Skeletal muscle cell (primary cell): ENCODE results near the gene KRT33A.

ENCODE experiments used
- DNase-seq: peaks from one replicate; pipeline ENCODE4 v3.0.0-alpha.2; 2010; ENCODE audit warnings: low read depth
- H3K4me3 ChIP-seq: 2 replicates; pipeline ENCODE4 v1.5.1; 2011; ENCODE audit warnings: low read depth, mild to moderate bottlenecking, control low read depth, low read length, moderate library complexity

KRT33A gene

DNA sequence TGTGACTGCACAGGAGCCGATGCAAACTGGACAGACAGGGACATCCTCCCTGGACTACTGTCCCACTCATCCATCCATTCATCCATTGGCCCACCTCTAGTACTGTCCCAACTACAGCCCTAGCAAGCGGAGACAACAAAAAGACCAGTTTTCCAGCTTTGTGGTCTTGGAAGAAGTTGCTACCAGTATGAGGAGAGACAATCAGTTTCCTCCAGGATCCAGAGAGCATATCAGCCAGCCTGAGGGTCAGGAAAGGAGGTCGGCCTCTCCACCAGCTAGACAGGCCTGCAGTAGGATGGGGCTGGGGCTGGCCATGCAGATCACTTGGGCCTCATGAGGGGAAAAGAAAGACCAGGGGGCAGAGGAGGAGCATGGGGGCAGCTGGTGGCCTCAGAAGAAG lies 16.8 kb downstream of the KRT33A start:
- no peak for DNase-seq
- no peak overlapping the region for H3K4me3 ChIP-seq

DNA sequence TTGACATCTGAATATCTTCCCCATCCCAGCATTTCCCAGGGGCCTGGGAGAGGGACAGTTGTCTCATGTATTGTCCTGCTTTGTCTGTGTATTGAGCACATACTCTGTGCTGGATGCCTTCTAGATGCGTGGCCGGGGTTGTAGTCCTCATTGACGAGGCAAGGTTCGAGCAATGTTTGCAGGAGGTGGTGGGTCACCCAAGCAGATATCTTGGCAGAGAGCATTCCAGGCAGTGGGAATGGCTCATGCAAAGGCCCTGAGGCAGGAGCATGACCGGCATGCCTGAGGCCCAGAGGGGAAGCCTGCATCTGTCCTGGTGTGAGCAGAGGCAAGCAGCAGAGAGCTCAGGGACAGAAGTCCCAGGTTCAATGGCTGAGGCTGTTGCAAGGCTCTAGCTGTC lies 17.5 kb downstream of the KRT33A start:
- H3K4me3 ChIP-seq: no peak overlapping the region
- DNase-seq: no peak

DNA sequence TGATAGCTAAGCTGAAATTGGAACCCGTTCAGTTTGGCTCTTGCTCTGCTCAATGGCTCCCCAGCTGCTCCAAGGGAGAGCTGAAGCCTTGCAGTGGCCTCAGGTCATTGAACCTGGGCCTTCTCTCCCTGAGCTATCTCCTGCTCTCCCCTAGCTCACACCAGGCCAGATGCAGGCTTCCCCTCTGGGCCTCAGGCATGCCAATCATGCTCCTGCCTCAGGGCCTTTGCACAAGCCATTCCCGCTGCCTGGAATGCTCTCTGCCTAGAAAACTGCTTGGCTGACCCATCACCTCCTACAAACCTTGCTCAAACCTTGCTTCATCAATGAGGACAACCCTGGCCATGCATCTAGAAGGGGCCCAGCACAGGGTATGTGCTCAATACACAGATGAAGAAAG lies 18.4 kb downstream of the KRT33A start:
- no peak overlapping the region for H3K4me3 ChIP-seq
- no peak for DNase-seq

DNA sequence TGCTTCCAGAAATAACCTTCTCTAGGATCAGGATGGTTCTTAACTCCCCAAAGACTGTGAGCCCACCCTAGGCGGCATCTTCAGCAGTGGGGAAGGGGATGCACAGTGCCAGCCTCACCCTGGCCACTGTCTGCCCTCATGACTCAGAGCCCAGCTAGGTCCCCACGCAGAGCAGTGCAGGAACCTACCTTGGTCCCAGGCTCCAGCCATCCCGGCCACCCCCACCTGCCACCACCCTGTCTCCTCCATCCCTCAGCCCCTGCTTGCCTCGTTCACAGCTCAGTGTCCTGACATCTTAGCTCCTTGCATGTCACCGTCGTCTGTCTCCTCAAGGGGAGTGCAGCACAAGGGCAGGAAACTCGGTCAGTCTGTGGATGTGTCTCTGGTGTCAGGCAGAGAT lies 19.0 kb downstream of the KRT33A start:
- H3K4me3 ChIP-seq: no peak overlapping the region
- DNase-seq: no peak

DNA sequence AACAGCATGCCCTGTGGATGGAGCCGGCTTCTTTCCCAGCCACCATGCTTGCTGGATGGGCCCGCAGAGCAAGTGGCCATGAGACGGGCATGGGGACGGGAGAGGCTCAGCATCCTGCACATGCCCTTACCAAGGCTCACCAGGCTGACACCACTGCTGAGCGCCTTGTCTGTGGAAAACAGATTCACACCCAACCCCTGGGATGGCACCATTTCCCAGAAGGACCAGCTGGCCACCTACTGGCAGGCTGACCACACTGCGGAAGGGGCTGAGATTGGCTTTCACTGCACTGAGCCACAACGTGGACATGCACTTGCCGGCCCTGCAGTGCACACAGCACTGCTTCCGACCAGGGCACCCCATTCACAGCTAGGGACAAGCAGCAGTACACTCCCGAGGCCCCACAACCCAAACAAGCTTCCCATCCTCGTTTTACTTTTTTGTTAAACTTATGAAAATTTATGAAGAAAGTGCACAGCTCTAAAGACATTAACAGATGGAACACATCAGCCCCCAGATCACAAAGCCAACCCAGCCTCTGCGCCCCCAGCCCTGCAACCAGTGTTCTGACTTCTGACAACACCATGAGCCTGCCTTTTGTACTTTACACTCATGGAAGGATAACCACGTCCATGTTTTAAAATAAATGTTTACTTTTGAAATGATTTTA lies 21.2 kb downstream of the KRT33A start:
- H3K4me3 ChIP-seq: no peak overlapping the region
- DNase-seq: no peak

DNA sequence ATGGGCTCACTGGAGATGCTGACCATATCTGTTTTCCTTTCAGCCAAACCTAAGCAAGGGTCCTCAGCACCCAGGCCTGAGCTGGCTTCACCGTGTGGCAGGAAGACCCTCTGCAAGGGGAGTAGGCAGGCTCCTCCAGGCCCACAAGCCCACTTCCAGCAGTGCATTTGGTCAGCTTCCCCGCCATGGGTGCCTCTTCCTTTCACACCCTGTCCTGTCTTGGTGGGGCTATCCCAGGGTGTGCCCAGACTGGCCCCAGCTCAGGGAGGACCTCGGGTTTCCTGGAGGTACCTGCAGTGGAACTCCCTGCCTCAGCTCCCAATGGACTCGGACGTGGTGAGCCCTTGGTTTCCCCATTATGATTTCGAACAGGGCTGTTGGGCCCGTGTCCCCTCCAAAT lies 22.4 kb downstream of the KRT33A start:
- no peak for DNase-seq
- H3K4me3 ChIP-seq: no peak overlapping the region

DNA sequence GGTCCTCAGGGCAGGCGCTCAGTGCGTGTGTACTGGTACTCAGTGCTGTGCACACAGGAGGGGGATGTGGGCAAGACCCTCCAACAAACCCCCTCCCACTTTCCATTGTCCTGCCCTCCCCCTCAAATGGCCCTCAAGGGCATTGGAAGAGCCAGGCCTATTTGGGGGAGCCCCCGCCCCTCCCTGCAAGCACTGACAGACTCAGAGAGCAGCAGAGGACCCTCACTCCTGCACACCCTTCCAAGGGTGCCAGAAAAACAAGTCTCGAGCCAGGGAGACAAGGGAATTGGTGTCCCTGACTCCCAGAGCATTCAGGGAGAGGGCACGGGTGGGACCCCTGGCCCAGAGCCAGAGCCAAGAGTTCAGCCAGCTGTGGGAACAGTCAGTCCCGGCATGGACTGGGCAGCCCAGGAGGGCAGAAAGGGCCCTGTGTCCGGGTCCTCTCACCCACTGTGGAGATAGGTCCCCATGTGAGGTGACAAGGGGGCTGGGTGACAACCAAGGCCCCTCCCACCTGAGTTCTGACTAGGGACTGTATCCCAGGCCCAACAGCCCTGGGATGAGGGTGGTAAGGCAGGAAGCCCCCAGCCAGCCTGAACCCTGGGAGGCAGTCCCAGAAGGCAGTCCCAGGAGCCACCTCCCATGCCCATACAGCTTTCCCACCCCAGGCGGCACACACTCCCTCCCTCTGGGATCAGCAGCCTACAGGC lies 23.1 kb downstream of the KRT33A start:
- DNase-seq: no peak
- H3K4me3 ChIP-seq: no peak overlapping the region

DNA sequence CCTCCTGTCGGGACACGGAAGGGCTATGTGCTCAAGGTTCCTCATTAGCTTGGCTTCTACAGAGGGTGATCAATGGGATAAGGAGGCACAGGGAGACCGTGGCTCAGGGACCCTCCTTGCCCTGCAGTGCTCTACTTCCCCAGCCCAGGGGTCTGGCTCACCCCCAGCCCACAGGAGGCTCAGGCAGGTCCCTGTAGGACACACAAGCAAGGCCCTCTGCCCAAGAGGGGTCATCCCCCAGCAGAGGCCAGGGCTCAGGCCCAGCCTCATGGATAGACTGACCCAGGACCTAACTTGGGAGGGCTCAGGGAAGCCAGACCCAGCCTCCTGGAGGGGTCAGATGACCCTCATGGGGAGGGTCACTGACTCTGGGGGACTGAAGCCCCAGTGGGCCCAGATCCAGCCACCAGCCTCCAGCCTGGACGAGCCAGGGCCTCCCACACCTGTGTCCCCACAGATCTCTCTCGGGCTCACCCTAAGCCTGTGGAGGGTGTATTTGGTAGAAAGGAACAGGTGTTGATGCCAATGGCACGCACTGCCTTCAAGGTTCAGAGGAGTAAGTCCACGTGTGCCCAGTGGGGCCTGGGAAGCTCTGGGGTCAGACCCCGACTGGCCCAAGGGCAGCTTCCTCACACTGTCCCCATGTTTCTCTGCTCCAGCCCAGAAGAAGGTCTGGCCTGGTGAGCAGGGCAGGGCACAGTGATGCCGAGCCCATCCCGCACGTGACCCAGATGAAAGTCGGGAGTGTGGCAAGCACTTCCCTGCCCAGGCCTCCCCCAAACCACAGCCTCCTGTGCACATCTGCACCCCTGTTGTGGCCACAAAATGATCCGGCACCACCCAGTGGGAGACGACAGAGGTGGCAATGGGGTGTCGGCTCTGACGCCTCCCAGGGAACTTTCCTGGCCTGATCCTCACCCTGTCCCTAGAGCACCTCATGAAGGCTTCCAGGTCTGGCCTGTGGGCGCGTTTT lies 24.2 kb downstream of the KRT33A start:
- no peak for DNase-seq
- H3K4me3 ChIP-seq: no peak overlapping the region

DNA sequence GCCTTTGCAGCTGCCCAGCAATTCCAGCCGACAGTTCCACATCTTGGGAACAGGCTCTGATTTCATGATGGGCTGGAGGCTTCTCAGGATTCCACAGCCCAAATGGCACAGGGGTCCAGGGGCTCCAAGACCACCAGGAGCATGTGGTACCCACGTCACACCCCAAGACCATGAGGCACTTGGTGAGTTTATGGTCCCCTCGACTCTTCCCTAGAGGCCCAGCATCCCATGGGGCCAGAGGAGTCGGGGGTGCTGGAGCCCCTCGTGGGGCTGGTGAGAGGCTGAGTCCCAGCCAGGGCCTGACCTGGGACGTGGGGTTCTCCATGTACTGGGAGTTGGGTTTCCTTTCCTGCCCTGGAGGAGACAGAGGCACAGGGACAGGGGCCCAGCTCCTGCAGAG lies 25.0 kb downstream of the KRT33A start:
- no peak for DNase-seq
- H3K4me3 ChIP-seq: no peak overlapping the region

DNA sequence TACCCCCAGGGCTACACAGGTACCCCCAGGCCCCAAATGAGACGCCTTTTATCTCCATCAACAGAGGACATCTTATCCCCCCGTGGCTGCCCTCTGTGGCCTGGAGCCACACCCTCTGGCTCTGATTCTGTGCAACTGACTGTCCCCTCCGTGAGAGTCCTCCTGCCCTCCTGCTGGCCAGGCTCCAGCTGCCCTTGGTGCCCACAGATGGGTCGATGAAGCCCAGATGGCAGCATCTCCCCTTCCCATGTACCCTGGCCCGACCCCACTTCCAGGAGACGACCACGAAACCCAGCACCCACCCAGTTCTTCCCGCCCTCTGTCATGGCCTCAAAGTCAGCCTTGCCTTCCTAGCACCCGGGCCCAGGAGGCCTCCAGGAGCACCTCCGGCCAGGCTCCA lies 25.5 kb downstream of the KRT33A start:
- DNase-seq: no peak
- no peak overlapping the region for H3K4me3 ChIP-seq

DNA sequence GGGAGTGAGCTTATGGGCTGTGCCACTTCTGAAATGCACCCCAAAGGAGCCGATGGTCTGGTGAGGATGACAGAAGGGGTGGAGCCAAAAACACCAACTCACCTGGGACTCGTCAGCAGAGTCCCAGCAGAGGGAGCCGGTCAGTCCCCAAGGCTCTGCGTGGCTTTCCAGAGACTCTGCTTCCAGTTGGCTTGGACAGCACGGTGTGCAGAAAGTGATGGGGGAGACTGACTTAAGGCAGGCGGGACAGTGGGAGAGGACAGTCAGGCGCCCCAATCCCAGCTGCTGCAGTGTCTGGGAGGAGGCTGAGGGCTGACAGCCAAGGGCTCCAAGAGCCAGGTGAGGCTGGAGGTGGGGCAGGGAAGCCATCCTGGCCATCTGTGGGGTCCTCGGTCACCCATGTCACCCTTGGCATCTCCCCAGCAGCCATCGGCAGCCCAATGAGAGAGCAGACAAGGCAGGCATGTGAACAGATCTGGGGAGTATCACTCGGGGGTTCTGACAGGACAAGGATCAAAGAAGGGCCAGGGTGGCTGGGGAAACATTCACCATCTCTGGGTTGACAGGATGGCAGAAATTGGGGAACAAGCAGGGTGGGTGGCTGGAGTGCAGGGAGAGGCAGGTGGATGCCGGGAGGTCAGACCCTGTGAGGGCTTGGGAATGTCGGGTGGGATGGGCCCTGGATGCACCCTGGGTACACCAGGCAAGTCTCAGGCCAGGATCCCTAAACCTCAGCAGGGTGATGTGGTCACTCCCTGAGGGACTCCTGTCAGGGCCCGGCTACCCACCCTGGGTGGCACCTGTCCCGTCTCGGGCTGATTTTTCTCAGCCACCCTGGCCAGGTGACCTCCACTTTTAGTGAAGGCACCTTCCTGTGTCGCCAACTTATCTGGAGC lies 26.2 kb downstream of the KRT33A start:
- DNase-seq: no peak
- H3K4me3 ChIP-seq: no peak overlapping the region

DNA sequence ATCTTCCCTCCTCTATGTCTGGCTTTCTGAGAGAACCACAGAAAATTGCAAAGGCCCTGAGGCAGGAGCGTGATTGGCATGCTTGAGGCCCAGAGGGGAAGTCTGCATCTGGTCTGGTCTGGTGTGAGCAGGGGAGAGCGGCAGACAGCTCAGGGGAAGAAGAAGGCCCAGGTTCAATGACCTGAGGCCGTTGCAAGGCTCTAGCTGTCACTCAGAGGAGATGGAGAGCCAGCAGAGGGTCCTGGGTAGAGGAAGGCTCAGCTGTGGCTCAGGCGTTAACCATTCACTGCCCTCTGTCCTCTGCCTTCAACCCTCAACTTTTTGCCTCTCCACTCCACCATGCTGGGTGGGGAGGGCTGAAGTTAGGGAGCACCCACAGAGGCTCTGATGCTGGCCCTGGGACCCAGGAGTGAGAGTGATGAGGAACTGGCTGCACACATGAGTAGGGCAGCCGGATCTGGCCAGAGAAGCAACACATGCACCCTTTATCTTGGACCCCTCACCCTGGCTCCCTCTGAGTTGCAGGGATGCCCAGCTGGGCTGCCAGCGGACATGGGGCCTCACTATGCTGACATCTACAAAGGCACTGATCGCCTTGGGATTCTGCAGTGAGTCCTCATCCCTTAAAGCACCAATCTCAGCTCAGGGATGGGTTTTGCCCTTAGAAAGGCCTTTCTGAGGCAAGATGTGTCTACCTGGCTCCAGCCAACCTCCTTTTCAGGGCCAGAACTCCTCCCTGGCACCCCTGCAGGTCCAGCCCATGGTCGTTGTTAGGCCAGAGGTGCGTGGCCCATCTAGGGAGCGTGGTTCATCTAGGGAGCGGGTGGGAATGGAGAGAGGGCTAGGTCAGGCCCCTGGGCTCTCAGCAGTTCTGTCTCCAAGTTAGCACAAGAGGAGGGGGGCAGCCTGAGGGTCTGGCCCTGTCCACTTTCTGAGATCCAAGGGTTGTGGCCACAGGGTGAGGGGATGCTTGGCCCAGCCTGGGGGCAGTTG lies 27.4 kb downstream of the KRT33A start:
- DNase-seq: no peak
- no peak overlapping the region for H3K4me3 ChIP-seq

DNA sequence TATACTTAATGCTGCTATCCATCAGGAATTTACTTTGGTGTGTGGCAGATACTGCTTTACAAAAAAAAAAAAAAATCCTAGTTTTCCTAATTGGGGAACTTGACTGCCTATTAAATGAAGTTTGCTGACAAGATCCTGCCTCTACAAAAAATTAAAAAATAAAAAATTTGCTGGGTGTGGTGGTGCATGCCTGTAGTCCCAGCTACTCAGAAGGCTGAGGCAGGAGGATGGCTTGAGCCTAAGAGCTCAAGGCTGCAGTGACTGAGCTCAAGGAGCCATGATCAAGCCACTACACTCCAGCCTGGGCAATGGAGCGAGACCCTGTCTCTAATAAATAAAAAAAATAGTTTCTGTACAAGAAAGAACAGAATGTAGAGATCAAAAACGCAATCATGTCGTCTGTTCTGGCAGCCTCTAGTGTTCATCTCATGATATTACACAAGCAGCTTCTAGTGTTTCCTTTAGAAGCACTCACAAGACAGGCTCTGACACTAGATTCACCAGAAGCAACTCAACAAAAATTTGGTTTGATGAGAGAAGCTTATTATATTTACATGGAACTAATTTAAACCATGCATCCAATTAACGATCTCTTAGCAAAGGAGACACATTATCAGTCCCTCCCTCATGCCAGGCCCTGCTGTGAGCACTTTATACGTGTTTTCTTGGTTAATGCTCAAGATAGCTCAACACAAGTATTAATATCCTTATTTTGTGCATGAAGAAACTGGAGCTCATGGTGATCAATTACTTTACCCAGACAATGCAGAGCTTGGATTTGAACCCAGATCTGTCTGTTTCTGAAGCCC lies 28.3 kb downstream of the KRT33A start:
- DNase-seq: peak; percentile 36
- no peak overlapping the region for H3K4me3 ChIP-seq

DNA sequence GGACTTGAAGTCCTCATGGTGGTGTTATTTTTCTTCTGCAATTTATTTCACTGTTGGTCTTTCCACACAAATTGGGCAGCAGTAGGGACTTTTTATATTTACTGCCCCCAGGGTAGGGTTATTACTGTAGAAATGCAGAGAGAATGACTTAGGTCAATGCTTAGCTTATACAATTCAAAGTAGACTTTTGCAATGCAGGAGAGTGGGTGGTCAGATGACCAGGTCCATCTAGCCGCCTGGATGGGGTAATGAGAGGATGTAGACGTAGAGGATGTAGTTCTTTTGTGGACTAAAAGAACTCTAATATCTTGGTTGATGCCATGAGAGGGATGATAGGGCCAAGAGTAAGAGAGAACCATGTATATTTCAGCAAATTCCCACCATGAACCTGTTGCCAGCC lies 32.4 kb downstream of the KRT33A start:
- no peak overlapping the region for H3K4me3 ChIP-seq
- DNase-seq: no peak

DNA sequence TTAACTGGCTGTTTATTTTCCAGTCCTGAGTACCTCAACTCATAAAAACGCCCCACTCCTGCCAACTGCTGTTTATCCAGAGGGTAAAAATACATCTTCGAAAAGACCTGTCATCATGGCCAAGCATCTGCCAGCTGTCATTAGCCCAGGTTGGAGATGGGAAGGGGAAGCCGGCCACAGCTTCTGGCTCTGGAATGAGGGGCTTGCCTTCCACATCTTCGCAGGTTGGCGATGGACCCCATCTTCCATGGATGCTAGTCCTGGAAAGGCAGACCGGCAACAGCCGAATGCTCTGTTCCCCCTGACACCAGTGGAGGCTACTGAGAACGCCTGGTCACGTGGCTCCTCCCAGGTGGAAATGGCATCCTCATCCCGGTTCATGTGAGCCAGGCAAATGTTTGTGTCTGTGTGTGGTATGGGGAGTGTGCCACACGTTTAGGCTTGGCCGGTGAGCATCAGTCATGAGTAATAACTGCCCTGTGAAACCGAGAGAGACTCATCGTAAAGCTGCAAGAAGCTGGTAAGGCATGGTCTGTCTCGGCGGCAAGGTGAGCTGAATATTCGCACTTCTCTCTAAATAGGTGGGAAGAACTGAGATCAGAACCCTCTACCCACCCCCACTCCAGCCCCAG lies 34.7 kb downstream of the KRT33A start:
- H3K4me3 ChIP-seq: no peak overlapping the region
- no peak for DNase-seq

DNA sequence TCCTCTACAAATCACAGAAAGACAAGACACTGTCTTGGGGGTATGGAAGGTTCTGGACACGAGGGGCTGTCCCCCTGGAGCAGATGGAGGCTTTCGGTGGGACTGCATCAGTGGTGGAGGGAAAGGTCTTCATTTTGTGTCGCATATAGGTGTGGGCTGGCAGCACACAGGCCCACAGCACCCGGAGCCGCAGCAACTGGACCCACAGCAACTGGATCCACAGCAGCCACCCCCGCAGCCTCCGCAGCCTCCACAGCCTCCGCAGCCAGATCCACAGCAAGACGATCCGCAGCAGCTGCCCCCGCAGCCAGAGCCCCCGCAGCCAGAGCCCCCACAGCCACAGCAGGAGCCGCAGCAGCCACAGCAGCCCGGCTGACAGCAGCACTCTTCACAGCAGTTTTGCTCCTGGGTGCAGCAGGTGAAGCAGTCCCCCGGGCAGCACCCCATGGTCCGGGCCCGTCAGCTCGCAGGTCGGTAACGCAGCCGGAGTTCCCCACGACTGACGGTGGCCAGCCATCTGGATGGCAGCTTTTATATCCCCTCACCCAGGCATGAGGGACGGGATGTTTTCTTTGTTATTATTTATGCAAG lies 35.3 kb downstream of the KRT33A start, which contains the start of gene KRTAP17-1:
Gene KRTAP17-1, minus strand, starts transcription at position 507 of the 591 bp plus-strand sequence. Its CDS starts 60 bp downstream, at position 447.
- DNase-seq: no peak
- H3K4me3 ChIP-seq: no peak within 1 kb of the TSS
